ENCODE measurements around the gene RABGAP1L.
"Not testable (repeated sequence)": the region's sequence is repeated elsewhere in the genome, so short reads cannot be mapped to it uniquely, and the experiment has no call there.

RABGAP1L gene

DNA sequence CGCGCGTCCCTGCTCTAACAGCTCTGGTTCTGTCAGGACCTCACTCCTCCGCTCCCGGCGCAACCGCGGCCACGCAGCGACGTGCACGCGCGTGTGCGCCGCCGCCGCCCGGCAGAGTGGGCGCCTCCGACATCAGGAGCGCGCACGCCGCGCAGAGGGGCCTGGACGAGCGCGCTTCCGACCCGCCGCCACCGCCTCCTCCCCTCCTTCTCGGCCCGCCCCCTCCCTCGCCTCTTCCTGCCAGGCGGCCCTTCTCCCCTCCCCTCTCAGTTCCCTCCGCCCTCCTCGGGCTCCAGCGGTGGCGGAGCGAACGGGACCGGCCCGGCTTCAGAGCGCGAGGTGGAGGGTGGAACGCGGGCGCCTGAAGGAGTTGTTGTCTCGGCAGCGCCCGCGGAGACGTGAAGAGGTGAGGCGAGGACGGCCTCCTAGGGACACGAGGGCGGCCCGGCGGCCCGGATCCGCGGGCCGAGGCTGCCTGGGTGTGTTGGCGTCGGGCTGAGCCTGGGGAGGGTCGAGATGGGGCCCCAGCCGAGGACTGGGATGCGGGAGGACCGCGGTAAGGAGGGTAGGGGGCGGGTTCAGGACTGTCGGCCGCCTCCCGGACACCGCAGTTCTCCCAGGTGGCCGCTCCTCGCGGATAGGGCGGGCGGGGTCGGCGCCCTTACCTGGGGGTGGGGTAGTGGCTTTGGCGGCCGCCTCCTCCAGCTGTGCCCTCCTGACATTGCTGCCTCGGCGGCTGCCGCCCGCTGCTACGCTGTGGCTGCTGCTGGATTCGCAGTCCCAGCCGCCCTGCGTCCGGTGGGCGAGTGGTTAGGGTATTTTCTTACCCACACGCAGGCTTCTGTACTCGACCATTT lies at the start of gene RABGAP1L:
TSS of gene RABGAP1L (plus strand) at position 269 of the 857 bp plus-strand sequence.
- peak; percentile 97 for DNase-seq

DNA sequence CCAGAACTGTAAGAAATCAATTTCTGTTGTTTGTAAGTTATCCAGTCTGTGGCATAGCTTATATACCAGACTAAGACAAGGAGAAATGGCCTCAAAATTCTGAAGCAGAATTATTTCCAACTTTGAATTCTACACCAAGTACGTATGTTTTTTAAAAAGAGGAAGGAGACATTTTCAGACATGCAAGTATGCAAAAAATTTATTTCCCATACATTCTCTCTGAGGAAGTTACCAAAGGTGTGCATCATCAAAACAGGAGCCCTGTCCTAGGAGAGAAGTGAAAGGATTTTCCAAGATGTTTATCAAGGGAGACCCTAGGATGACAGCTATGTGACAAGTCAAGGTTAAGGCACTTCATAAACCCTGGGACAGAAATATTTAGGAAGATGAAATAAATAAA lies 49.3 kb upstream of the RABGAP1L start:
- no peak for DNase-seq

DNA sequence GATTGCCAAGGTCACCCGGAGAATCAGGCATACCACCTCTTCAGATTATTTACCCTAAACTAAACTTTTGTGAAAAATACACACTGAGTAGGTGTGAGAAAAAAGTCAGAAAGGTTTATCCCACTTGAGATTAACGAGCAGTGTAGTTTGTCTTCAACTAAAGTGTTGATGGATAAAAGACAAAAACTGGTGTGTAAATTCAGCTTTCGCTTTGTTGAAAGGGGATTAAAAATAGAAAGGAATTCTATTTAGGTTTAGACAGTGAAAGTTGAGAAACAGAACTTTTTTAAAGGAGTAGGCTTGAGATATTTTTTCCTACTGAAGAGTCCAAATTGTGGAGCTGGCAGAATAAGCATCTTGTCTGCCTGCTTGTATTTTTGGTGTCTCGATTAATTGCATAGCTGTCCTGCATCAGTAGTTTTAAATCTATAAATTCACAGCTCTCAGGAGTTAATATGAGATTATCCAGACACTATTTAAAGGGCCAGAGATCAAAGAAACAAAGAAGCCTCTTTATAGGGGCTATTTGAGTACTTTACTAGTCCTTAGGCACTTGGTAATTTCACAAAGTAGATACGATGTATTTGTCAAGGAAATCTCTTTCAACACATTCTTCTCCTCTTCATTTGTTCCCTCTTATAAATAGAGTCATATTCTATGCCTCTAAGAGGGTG lies 46.7 kb upstream of the RABGAP1L start:
- no peak for DNase-seq

DNA sequence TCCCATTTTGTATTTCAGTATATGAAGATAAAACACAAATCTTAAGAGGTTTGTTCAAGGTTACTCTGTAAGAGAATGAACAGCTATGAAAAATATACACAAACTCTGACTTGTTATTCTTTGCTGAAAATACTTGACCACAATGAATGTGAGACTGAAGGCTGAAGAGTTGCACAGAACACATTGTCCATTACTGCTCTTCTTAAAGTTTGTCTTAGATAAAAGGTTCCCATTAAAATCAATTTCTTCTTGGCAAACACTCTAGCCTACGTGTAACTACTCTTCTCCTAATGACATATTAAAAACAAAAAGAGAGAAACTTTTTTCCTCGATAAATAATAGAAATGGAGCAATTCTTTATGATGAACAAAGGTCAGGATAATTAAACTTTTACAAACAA lies 45.2 kb upstream of the RABGAP1L start:
- no peak for DNase-seq

DNA sequence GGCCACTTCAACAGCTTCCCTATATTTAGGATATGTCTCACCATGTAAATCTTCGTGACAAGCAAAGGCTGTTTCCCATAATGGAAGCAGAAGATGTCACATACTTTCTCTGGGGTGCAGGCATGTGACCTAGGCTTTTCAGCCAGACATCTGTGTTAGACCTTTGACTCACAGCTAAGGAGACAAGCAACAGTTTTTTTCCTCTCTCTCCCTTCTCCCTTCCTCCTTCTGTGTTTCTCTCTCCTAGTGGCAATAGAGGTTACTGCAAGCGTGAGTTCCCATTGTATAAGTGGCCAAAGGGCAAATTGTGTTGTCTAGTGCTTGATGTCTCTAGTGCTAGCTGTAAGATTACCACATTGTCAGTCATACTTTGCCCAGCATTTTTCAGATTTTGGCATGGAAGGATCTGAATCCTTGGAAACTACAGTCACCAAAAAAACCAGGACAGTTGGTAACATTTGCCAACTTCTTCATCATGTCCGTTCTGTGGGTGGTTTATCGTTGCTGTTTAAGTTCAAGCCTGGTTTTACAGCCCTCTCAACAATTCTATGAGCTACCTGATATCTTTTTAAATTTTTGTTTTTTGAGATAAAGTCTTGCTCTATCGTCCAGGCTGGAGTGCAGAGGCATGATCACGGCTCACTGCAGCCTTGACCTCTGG lies 44.4 kb upstream of the RABGAP1L start:
- peak; percentile 16 for DNase-seq

DNA sequence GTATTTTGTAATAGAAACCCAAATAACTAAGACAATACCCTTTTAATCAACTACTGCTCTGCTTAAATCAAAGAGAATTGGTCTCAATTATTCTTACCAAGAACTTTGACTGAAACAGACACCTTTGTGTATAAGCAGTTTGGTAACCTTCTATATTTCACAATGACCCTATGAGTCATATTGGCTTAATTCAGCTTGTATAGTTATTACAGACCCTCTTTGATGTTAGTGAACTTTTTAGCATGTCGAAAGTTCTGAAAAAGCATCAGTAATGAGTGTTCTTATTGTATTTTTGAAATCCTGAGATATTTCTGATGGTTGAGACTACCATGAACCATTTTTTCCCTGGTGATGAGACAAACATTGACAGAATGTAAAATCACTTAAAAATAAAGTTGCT lies 43.3 kb upstream of the RABGAP1L start:
- DNase-seq = no peak

DNA sequence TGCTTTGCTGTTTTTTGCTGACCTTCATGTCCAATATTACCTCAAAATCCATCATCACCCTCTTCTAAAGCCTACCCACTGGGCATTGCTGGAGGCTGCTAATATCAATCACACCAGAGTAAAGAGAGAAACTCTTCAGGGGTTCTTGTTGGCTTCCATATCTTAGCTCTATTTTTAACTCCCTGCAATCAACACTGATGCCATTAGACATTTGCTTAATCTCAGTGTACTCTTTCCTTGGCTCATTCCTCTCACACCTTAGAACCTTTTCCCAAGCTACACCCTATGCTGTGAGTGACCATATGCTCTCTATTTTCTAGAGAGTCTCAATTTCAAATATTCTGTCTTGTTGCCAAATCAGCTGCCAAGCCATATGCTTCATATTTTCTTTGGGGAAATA lies 40.6 kb upstream of the RABGAP1L start:
- DNase-seq = no peak

DNA sequence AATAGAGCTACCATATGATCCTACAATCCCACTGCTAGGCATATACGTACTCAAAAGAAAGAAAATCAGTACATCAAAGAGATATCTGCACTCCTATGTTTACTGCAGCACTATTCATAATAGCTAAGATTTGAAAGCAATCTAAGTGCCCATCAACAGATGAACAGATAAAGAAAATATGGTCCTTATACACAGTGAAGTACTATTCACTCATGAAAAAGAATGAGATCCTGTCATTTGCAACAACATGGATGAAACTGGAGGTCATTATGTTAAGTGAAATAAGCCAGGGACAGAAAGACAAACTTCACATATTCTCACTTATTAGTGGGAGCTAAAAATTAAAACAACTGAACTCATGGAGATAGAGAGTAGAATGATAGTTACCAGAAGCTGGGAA lies 37.0 kb upstream of the RABGAP1L start:
- DNase-seq = not testable (repeated sequence)

DNA sequence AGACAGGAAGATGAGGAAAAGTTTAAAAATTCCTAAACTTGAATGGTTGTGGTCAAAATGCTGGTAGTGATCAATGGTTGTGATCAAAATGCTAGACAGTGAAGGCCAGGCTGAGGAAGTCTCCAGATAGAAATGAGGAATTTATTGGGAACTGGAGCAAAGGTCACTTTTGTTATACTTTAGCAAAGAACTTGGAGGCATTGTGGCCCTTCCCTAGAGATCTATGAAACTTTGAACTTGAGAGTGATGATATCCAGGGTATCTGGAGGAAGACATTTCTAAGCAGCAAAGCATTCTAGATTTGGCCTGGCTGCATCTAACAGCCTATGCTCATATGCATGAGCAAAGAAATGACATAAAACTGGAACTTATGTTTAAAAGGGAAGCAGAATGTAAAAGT lies 35.5 kb upstream of the RABGAP1L start:
- DNase-seq = no peak

DNA sequence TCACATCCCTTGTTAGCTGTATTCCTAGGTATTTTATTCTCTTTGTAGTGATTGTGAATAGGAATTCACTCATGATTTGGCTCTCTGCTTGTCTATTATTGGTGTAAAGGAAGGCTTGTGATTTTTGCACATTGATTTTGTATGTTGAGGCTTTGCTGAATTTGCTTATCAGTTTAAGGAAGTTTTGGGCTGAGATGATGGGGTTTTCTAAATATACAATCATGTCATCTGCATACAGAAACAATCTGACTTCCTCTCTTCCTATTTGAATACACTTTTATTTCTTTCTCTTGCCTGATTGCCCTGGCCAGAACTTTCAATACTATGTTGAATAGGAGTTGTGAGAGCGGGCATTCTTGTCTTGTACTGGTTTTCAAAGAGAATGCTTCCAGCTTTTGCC lies 32.1 kb upstream of the RABGAP1L start:
- not testable (repeated sequence) for DNase-seq

DNA sequence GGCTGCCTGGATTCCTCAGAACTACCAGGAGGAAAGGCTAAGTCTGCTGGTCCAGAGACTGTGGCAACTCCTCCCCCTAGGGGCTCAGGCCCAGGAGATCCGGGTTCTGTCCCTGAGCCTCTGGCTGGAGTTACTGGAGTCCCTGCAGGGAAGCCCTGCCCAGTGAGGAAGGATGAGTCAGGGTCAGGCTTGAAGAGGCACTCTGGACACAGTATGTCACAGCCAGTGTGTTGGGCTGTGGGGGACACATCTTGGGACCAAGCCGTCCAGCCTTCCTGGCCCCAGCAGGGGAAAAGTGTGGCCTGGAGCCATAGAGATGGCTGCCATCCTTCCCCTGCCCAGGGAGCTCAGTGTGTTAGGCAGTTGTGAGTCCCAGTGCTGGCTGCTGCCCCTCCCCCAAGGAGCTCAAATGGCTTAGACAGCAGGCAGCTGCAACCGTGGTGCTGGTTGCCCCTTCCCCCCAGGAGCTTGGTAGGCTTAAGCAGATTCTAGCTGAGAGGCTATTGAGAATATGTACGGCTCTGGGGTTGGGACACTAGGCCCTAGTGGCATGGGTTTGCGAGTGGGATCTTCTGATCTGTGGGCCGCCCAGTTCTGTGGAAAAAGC lies 28.2 kb upstream of the RABGAP1L start:
- no peak for DNase-seq

DNA sequence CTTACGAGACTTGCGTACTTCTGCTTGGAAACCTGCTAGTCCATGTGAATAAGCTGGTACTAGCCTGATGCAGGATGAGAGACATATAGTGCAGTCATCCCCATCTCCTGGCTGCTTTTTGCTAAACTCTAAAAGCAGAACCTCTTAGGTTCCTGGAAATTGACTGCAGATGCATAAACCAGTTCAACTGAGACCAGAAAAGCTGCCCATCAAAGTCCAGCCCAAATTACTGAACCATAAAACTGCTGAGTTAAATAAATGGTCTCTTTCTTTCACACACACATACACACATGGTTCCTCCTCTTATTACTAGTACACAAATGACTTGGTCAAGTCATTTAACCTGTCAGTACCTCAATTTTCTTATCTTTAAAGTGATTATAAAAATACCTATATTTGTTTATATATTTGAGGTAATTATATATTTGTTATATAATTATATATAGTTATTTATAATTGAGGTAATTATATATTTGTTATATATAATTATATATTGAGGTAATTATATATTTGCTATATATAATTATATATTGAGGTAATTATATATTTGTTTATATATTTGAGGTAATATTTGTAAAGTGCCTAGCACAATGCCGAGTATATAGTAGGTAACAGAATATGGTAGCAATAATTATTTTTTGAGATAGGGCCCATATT lies 25.2 kb upstream of the RABGAP1L start:
- no peak for DNase-seq

DNA sequence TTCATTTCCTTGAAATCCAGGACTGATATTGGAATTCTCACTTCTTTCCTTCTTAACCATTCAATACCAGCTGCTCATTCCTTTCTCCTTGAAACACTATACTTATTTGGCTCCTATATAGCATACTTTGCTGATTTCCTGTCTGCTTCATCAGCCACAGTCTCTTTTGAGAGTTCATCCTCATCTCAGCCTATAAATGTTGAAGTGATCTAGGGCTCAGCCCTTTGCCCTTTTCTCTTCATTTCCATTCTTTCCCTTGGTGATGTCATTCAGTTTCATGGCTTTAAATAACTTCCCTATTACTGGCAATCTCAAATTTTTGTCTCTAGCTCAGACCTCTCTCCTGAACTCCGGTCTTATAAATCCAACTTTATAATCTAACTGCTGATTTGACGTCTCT lies 24.1 kb upstream of the RABGAP1L start:
- no peak for DNase-seq

DNA sequence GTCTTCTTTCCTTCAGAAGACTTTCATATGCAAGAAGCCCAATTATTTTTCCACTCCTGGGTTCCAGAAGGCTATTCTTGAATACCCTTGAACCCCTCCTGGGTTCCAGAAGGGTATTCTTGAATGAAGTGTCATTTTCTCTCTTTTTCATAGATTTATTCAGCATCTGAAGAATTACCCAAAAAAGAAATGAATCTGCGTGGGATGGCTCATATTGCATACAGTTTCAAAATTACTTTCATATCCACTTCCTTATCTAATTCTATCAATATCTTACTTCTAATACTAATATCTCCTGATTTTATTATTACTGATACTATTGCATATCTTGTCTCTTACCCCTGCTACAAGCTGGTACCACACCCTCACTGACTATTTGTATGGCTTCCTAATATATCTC lies 22.6 kb upstream of the RABGAP1L start:
- no peak for DNase-seq

DNA sequence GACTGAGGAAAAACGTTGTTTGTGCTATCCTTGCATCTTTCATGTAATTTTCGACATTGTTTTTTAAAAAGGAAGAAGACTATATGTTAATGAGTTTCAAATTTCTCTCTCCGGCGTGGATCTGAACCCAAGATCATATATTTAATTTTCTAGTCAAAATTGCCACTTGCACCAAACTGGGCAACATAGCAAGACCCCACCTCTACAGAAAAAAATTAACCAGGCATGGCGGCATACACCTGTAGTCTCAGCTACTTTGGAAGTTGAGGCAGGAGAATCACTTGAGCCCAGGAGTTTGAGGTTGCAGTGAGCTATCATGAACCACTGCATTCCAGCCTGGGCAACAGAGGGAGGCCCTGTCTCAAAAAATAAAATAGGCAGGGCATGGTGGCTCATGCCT lies 16.5 kb upstream of the RABGAP1L start:
- no peak for DNase-seq

DNA sequence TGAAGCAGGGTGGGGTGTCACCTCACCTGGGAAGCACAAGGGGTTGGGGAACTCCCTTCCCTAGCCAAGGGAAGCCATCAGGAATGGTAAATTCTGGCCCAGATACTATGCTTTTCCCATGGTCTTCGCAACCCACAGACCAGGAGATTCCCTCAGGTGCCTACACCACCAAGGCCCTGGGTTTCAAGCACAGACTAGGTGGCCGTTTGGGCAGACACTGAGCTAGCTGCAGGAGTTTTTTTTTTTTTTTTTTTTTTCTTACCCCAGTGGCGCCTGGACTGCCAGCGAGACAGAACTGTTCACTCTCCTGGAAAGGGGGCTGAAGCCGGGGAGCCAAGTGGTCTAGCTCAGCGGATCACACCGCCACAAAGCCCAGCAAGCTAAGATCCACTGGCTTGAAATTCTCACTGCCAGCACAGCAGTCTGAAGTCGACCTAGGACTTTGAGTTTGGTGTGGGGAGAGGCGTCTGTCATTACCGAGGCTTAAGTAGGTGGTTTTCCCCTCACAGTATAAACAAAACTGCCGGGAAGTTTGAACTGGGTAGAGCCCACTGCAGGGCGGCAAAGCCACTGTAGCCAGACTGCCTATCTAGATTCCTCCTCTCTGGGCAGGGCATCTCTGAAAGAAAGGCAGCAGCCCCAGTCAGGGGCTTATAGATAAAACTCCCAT lies 15.5 kb upstream of the RABGAP1L start:
- DNase-seq = not testable (repeated sequence)

DNA sequence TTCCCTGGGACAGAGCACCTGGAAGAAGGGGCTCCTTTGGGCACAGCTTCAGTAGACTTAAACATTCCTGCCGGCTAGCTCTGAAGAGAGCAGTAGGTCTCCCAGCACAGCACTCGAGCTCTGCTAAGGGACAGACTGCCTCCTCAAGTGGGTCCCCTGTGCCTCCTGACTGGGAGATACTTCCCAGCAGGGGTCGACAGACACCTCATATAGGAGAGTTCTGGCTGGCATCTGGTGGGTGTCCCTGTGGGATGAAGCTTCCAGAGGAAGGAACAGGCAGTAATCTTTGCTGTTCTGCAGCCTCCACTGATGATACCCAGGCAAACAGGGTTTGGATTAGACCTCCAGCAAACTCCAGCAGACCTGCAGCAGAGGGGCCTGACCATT lies 14.9 kb upstream of the RABGAP1L start:
- DNase-seq = not testable (repeated sequence)

DNA sequence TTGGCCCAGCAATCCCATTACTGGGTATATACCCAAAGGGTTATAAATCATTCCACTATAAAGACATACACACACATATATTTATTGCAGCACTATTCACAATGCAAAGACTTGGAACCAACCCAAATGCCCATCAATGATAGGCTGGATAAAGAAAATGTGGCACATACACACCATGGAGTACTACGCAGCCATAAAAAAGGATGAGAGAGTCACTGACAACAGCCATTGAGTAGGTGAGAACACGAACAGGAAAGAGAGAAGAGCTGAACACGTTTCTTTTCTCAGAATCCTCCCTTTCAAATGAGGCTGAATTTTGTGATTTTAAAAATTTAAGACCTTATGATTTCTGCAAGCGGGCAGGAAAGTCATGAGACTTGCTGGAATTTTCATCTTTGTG lies 10.1 kb upstream of the RABGAP1L start:
- DNase-seq = no peak

DNA sequence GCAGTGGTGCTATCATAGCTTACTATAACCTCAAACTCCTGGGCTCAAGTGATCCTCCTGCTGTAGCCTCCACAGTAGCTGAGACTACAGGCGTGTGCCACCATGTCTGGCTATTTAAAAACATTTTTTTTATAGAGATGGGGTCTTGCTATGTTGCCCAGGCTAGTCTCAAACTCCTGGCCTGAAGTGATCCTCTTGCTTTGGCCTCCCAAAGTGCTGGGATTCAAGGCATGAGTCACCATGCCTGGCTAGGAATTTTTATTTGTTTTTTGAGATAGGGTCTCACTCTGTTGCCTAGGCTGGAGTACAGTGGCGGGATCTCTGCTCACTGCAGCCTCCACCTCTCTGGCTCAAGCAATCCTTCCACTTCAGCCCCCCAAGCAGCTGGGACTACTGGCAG lies 8.8 kb upstream of the RABGAP1L start:
- DNase-seq = no peak

DNA sequence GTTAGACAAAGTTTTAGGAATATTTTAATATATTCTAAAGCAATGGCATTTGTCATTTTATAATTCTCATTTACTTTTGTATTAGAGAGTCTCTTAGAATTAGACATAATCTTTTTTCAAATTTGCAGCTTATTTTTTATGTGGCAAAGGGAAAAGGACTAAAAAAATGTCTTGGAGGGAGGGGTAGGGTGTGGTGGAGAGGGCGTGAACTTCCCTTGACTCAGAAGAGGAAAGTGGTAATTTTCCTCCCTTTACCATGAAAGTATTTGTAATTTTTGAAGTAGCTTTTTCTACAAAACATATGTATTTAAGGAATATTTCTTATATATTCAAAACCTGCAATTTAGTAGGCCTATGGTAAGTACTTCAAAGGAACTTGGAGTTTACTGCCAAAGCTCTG lies 6.9 kb upstream of the RABGAP1L start:
- no peak for DNase-seq

DNA sequence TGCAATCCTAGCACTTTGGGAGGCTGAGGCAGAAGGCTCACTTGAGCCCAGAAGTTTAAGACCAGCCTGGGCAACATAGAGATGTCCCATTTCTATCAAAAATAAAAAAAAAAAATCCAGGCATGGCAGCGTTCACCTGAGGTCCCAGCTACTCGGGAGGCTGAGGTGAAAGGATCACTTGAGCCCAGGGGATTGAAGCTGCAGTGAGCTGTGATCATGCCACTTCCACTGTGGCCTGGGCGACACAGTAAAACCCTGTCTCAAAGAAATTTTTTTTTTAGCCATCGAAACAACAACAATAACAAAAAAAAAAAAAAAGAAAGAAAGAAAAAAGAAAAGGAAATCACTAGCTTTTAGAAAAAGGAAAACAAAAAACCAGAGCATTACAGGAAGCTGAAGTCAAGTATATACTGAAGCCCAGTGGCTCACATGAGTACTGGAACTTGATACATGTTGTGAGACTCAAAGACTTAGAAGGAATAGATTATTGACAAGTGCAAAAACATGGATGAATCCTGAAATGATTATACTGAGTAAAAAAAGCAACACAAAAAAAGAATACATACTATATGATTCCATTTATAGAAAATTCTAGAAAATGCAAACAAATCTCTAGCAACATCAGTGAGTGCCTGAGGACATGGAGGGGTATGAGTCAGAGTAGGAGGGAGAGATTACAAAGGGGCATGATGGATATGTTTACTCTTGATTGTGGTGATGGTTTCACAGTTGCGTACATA lies 6.1 kb upstream of the RABGAP1L start:
- no peak for DNase-seq

DNA sequence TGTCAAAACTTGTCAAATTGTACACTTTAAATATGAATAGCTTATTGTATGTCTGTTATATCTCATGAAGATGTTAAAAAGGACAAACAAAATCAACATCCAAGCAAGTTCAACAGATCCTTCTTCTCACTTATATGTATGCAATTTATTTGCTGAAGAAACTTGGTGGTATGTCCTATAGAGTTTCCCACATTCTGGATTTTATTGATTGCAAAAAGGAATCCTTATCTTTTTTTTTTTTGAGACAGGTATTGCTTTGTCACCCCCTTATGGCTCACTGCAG lies 5.6 kb upstream of the RABGAP1L start:
- no peak for DNase-seq

All from CD4-positive, alpha-beta T cell treated with Interleukin-17A for 4 hours (primary cell).